GM18526 (cell line): ENCODE data around the gene ZFAND3.

Experiments
- POLR2A ChIP-seq: IDR thresholded peaks from 3 replicates; pipeline ENCODE4 v1.6.1; 2011; ENCODE audit not compliant: insufficient read length; ENCODE audit errors: extremely low read depth

ZFAND3 gene

DNA sequence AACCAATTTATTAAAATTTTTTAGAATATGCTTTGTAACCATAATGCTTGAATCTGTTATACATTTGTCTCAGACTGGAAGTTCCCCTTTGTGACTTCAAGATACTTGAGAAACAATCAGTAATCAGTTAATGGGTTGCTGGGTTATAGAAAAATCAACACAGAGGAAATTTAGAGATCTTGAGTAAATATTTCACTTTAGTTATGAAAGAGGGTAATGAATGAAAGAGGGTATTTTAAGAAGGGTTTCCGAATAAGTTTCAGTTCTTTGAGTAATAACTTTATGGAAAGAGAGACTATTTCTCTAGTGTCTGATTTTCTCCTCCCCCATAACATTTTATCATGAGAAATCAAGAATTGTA, 21.4 kb downstream of the ZFAND3 start:
- no peak for TF ChIP-seq POLR2A

DNA sequence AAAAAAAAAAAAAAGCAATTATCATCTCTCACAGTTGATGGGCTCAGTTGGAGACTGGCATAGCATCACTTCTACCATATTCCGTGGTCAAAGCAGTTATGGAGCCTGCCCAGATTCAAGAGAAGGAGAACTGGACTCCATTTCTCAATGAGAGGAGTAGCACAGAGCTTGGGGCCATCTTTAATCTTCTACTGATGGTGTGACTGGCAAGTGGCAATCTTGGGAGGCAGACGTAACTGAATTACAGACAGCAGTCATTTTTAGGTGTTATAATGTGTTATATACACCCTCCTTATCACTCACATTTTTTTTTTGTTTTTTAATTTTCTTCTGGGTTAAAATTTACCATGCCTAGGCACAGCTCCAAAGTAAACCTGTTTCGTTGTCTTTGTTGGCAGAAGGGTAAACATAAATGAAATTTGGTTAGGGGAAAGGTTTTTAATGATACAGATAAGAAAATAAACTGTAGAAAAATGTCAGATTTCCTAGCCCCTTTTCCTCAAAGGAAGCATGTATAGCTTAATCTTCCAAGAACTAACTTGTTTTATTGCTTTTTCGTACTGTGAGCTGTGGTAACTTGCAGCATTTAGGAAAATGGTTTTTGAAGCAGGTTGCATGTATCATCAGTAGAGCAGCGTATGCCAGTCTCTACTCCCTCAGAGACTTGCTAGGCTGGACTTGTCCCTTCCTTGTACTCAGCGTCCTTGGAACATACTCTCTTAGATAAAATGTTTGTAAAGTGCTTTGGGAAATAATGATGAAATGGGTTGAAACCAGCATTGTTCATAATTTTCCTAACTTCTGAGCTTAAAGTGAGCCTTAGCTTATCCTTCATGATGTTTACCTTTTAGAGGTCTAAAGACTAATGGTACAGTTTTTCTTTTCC, 25.7 kb downstream of the ZFAND3 start:
- TF ChIP-seq POLR2A = no peak

DNA sequence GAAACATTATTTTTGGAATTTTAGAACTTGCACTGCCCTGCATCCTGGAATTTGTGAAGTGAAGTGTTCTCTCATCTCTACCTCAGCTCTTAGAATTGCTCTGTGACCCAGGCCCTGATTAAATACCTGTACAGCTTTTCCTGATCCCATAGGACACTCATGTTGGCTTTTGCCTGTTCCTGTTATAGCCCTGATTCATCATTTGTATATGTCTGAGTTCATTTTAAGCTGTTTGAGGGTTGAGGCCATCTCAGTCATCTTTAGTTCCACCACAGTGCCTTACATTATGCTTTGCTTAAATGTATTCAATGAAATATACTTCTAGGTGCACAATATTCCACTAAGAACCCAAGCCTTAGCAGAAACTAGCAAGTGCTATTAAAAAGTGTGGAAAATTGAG, 26.4 kb downstream of the ZFAND3 start:
- no peak for TF ChIP-seq POLR2A

DNA sequence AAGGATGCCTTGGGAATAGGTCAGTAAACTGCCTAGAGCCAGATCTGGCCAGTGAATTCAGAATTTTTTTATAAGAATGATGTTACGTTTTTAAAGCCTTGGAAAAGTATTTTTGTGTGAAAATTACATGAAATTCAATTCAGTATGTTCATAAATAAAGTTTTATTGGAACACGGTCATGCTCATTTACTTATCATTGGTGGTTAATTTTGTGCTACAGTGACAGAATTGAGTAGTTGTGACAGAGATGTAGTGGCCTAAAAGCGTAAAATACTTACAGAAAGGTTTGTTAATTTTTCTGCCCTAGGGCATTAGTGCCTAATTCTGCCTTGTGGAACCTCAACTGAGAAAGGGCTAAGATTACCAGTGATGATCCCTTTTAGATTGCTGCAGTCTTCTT, 28.2 kb downstream of the ZFAND3 start:
- TF ChIP-seq POLR2A = no peak

DNA sequence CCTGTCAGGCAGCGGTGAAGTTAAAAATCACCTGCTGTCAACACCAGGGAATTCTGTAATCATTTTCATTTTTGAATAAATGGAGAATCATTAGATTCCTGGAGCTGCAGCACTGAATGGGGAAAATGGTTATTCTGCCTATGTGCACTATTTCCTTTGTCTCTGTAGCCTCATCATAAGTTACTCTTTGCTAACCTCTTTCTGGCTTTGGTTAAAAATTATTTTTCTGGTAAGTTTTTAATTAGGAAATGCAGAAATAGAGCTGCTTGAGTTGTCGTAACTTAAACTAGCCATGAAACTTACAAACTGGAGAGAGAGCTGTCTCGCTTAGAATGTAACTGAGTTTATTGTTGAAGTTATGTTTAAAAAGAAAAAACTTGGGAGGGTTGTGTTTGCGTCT, 28.8 kb downstream of the ZFAND3 start:
- no peak for TF ChIP-seq POLR2A

DNA sequence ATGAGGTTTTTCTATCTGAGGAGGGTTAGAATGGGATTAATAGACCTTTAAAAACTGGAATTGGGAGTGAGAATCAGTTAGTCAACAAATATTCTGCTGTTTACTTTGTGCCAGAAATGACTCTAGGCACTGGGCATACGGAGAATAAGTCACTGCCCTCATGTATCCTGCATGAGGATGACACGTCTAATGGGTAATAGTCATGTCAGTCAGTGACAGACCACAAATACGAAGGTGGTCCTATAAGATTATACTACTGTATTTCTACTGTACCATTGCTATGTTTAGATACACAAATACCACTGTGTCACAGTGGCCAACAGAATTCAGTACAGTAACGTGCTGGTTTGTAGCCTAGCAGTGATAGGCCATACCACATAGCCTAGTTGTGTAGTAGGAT, 30.7 kb downstream of the ZFAND3 start:
- TF ChIP-seq POLR2A = no peak

DNA sequence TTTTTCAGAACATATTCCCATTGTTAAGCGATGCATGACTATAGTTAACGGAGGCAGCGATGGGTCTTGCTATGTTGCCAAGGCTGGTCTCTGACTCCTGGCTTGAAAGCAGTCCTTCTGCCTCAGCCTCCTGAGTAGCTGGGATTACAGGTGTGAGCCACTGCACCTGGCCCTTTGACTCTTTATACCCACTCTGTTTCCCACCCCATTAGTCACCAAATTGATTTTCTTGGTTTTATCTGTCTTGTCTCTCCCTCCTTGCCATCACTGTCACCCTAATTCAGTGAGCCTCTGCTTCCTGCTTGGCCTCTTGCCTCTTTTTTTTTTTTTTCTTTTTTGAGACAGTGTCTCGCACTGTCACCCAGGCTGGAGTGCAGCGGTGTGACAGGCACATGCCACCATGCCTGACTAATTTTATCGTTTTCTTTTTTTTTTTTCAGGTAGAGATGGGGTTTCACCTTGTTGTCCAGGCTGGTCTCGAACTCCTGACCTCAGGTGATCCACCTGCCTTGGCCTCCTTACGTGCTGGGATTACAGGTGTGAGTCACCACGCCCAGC, 31.3 kb downstream of the ZFAND3 start:
- TF ChIP-seq POLR2A = no peak

DNA sequence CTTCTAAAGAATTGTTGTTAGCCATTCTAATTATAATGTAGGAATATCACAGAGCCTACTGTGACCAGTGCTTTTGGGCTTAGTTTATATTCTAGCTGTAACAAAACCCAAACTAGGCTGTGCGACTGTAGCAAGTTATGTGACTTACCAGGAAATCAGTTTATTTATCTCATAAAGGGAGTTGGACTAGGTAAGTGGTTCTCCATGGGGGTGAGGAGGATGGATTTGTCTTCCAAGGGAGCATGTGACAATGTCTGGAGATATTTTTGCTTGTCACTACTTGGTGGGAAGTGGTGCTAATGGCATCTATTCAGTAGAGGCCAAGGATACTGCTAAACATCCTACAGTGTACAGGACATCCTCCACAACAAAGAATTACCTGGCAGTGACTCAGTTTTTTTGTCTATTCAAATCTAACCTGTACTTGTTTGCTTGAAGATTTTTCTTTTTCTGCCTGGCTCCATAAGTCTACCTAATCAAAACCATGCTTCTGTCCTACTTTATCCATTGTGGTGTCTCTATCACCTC, 32.5 kb downstream of the ZFAND3 start:
- no peak for TF ChIP-seq POLR2A

DNA sequence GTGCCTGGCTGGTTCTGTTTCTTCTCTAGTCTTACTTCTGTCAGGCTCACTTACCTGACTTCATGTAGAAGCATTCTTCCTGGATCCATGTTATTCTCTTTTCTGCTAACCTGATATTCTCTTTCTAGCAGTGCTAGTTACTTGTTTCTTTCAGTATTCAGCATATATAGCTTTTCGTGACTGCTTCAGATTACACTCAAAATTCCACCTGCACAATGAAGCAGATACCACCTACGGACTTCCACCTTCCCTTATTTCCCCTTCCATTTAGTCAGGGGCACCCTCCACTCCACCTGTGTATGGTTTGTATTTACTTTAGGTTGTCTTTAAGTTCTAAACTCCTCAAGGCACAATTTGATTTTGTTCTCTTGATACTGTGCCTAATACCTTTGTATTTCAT, 36.8 kb downstream of the ZFAND3 start:
- no peak for TF ChIP-seq POLR2A

DNA sequence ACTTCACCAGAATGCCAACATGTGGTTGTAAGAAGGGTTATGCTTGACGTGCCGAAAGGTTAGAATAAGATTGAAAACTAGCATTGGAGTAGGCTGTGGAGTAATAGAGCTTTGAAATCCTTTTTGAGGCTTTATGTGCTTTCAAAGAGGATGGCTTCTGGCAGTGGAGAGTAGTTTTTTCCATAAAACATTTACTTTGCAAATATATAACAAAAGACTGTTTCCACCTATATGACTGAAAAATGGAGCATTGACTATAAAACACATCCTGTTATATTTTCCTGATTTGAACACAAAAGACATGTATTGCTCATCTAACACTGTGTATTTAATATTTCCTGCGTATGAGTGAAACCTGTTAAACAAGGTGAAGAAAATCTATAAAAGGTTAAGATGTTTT, 38.8 kb downstream of the ZFAND3 start:
- TF ChIP-seq POLR2A = no peak

DNA sequence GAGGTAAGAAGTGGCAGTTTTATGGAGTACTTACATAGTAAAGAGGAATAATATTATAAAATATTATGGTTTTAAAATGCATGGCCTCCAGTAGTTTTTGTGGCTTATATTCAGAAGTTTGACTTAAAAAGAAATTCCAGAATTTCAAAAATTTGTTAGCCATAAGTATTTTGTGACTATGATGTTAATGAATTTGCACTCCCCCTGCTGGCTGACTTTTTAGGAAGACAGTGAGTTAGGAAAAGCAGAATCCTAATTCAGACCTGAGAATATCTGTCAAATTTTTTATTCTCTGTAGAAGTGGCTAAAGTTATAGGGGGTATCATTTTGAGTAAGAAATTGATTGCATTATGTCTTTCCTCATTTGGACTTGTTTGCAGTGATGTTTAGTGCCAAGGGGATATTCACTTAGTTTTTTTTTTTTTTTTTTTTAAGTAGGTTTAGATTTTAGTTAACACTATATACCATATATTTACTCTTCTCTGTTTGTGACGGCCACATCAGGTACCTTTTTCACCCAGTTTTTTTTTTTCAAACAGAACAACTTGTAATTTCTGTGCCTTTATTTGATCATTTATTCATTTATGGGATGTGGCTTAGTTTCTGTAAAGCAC, 40.8 kb downstream of the ZFAND3 start:
- TF ChIP-seq POLR2A = no peak

DNA sequence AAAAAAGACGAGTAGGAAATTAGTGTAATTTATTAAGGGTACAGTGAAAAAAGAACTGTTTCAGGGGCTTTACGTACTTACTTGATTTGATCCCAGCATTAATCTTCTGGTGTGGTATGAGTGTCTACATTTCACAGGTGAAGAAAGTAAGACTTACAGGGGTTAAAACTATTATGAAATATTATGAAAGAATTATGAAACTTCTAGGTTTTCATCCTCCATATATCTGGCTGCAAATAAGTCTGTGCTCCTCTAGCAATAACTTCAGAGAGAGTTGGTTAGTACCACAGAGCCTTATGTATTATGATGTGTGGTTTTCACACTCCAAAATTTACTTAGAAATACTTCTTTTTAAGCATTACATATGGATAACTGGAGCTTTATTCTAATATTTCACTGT, 41.9 kb downstream of the ZFAND3 start:
- TF ChIP-seq POLR2A = no peak

DNA sequence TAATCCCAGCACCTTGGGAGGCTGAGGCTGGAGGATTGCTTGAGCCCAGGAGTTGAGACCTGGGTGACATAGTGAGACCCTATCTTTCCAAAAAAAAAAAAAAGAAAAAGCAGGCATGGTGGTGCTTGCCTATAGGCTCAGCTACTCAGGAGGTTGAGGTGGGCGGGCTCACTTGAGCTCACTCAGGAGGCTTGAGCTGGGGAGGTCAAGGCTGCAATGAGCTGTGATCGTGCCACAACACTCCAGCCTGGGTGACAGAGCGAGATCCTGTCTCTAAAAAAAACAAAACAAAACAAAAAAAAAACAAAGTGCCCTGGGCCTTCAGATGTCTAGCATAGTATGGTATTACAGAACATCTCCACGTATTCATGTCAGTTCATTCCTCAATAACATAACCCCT, 42.9 kb downstream of the ZFAND3 start:
- no peak for TF ChIP-seq POLR2A

DNA sequence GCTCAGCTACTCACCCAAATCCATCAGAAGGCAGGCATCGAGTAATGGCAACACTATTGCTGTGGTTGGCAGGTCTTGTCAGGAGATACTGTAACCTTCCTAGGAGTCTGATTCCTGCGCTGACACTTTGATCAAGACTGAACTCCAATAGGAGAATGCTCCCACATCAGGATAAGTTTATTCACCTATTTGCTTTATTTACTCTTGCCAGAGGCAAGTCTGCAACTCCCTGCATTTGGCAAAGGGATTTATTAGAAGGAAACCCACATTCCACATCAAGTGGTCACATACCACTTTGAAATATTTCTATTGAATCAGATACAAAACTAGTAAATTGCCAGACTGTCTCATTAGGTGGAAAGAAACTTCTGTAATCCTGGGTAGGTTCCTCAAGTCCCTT, 43.5 kb downstream of the ZFAND3 start:
- no peak for TF ChIP-seq POLR2A

DNA sequence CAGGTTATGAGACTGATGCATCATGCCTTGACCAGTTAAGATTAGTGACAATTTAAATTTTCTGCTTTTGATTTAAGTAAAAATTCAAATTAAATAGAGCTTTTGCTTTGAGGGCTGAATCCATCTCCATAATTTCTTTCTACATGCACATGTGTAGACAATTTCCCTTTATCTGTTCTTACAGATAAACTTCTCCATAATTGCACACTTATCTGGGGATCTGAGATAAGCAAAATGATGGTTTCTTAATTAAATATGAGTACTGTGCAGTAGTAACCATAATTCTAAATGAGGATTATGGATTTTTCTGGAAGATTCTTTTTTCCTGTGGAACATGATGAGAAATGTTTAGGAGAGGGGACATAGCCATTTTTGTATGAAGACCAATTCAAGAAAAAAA, 44.7 kb downstream of the ZFAND3 start:
- TF ChIP-seq POLR2A = no peak

DNA sequence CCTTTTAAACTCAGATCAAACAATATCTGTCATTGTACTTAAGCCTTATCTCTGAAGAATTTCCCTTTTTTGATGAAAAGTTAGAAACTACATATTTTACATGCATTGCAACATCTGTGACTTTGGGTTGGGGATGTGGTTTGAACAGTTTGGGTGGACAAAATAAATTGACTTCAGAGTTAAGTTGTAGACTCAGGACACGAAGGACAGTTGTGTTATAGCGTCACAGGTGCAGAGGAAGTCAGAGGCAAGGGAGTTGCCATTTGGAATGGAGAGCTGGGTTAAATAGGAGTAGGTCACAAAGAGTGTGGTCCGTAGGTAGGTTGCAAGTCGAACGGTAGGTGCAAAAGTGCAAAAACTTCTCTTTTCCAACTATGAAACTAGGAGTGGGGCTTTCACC, 46.0 kb downstream of the ZFAND3 start:
- TF ChIP-seq POLR2A = no peak
